D721Med (cell line): ENCODE measurements around the gene GRIA4.

Experiments
- DNase-seq: peaks from one replicate; pipeline ENCODE4 v3.0.0; 2011; ENCODE audit warnings: low spot score; ENCODE audit not compliant: insufficient read length
- FAIRE-seq: peaks from 2 replicates; lab custom pipeline; 2011; peaks lifted over from hg19 to GRCh38; lab: Jason Lieb, UNC
- CTCF ChIP-seq: IDR thresholded peaks from 2 replicates; pipeline ENCODE4 v1.5.1; 2012; ENCODE audit warnings: mild to moderate bottlenecking, control low read depth; ENCODE audit not compliant: insufficient read depth; ENCODE audit errors: missing control alignments

GRIA4 gene

GRCh38 chr11:105648762-105649161 lies 38.9 kb downstream of the GRIA4 start:
- no peak for TF ChIP-seq CTCF
- FAIRE-seq: no peak
- DNase-seq: no peak

DNA sequence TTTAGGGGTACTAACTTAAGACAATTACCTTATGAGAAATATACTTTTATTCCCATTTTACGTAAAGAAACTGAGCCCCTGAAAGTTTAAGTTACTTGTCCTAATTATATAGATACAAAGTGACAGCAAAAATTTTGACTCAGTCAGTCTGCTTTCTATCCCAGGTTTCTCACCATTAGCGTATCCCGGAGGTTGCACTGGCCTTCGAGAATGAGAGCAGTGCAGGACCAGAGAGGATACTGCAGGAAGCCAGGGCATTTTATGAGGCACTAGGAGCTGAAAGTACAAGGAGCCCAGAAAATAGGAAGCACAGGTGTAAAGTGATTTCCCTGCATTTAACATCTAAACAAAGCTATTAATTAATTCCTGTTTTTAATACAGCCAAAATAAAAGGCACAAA lies 55.4 kb downstream of the GRIA4 start:
- no peak for TF ChIP-seq CTCF
- no peak for FAIRE-seq

DNA sequence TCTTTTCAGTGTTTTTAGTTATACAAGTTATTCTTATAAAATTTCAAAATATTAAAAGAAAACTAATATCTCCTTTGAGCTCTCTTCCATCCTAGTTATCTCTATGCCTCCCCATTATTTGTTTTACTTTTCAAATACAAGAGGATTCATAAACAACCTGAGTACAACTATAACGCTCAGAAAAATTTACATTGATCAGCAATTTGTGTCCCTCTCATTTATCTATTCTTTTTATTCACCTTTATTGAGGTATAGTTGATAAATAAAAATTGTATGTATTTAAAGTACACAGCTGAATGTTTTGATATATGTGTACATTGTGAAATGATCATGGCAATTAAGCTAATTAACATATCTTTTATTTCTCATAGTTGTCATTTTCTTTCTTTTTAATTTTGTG lies 57.6 kb downstream of the GRIA4 start:
- DNase-seq (no peak), FAIRE-seq (no peak)
- no peak for TF ChIP-seq CTCF

More for the DNA sequence above, 55.4 kb downstream of the GRIA4 start:
- no peak for DNase-seq

DNA sequence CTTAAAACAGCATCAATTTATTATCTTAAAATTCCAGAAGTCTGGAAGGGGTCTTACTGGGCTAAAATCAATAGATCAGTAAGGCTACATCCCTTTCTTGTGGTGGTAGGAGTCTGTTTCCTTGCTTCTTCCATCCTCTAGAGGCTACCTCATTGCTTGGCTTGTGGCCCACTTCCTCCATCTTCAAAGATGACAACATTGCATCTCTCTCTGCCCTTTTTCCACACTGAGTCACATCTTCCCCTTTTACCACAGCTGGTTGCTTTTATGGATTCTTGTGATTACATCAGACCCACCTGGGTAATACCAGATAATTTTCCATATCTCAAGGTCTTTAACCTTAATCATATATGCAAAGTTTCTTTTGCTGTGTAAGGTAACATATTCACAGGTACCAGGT lies 60.9 kb downstream of the GRIA4 start:
- no peak for TF ChIP-seq CTCF
- no peak for DNase-seq
- no peak for FAIRE-seq

- no peak for TF ChIP-seq CTCF
- FAIRE-seq: no peak
- no peak for DNase-seq
Measured at GRCh38 chr11:105673089-105673488, 63.2 kb downstream of the GRIA4 start.

GRCh38 chr11:105689631-105690030 lies 79.8 kb downstream of the GRIA4 start:
- no peak for TF ChIP-seq CTCF
- DNase-seq (no peak), FAIRE-seq (no peak)

DNA sequence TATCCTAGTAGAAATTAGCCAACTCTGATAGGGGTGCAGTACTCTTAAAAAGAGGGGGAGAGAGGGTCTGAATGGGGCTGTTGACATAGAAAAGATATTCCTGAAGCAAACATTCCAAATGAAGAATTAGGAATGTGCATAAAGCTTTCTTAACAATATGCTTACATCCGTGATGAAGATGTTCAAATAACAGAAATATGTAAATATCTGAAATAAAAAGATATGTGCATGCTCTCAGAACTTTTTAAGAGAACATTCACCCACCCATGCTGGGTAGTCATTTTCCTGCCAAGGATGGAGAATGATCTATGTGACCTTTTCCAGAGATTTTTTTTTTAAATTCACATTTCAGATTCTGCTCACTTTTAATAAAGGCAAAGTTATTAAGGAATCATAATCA lies 80.6 kb downstream of the GRIA4 start:
- DNase-seq (no peak), FAIRE-seq (no peak)

More for the DNA sequence above, 80.6 kb downstream of the GRIA4 start:
- TF ChIP-seq CTCF: no peak
